Measurements from ENCODE around the gene LY86.

The LY86 gene

GRCh38 chr6:6682225-6682624 lies 93.7 kb downstream of the LY86 start:
- no peak overlapping the region for H3K4me3 ChIP-seq (ENCODE audit: low read length)
- no peak for DNase-seq (ENCODE audit: low read depth)
- TF ChIP-seq CTCF (conservative IDR thresholded peaks at IDR 0.05; ENCODE audit: low read depth, low read length): no peak

GRCh38 chr6:6683969-6684833 lies 95.7 kb downstream of the LY86 start:
- no peak for DNase-seq (ENCODE audit: low read depth)
- H3K4me3 ChIP-seq (ENCODE audit: low read length): no peak overlapping the region
- no peak for TF ChIP-seq CTCF (conservative IDR thresholded peaks at IDR 0.05; ENCODE audit: low read depth, low read length)

GRCh38 chr6:6685249-6686040 lies 96.9 kb downstream of the LY86 start:
- H3K4me3 ChIP-seq (ENCODE audit: low read length): no peak overlapping the region
- no peak for DNase-seq (ENCODE audit: low read depth)
- no peak for TF ChIP-seq CTCF (conservative IDR thresholded peaks at IDR 0.05; ENCODE audit: low read depth, low read length)

- no peak for TF ChIP-seq CTCF (conservative IDR thresholded peaks at IDR 0.05; ENCODE audit: low read depth, low read length)
- no peak for DNase-seq (ENCODE audit: low read depth)
- no peak overlapping the region for H3K4me3 ChIP-seq (ENCODE audit: low read length)
Measured at GRCh38 chr6:6686176-6686575, 97.7 kb downstream of the LY86 start.

- no peak for TF ChIP-seq CTCF (conservative IDR thresholded peaks at IDR 0.05; ENCODE audit: low read depth, low read length)
- peak; percentile 60 for DNase-seq (ENCODE audit: low read depth)
- peak overlapping the region; percentile 26 for H3K4me3 ChIP-seq (ENCODE audit: low read length)
Measured at GRCh38 chr6:6686748-6687601, 98.5 kb downstream of the LY86 start.

GRCh38 chr6:6688283-6688682 lies 99.8 kb downstream of the LY86 start:
- DNase-seq (ENCODE audit: low read depth): no peak
- no peak for TF ChIP-seq CTCF (conservative IDR thresholded peaks at IDR 0.05; ENCODE audit: low read depth, low read length)
- H3K4me3 ChIP-seq (ENCODE audit: low read length): no peak overlapping the region

Measured in retinal pigment epithelial cell (primary cell).